ENCODE data around the gene IRGC.

- TF ChIP-seq CTCF (IDR thresholded peaks at IDR 0.05) (no peak), POLR2A (IDR thresholded peaks at IDR 0.05) (no peak), EP300 (IDR thresholded peaks at IDR 0.05) (no peak)
These were observed 15.5 kb downstream of the IRGC start for GRCh38 chr19:43731346-43731745.
